SJCRH30 (cell line): Measurements from ENCODE around the gene HIC1. TPM values are rescaled to one million over a fixed set of nuclear protein-coding genes. Genes with fewer than 3 reads are reported as not detected.

ENCODE experiments used
- DNase-seq, 2 experiments: peaks; one replicate each; pipeline ENCODE4 v3.0.0-alpha.2; 2015 to 2020
- H3K27ac ChIP-seq: fragments of 250-450 bp; sonication (Bioruptor Pico); 2 replicates; pipeline ENCODE4 v1.5.1; 2020; ENCODE audit warnings: mild to moderate bottlenecking, moderate library complexity
- H3K27me3 ChIP-seq: fragments of 250-450 bp; sonication (Bioruptor Pico); 2 replicates; pipeline ENCODE4 v1.5.1; 2020; ENCODE audit warnings: mild to moderate bottlenecking, moderate library complexity
- H3K36me3 ChIP-seq: fragments of 250-450 bp; sonication (Bioruptor Pico); 2 replicates; pipeline ENCODE4 v1.5.1; 2020; ENCODE audit warnings: mild to moderate bottlenecking, moderate library complexity
- H3K4me1 ChIP-seq: fragments of 250-450 bp; sonication (Bioruptor Pico); 2 replicates; pipeline ENCODE4 v1.5.1; 2020; ENCODE audit warnings: mild to moderate bottlenecking, moderate library complexity
- H3K4me3 ChIP-seq: fragments of 250-450 bp; sonication (Bioruptor Pico); 2 replicates; pipeline ENCODE4 v1.5.1; 2020; ENCODE audit warnings: mild to moderate bottlenecking, moderate library complexity
- H3K9me3 ChIP-seq: fragments of 250-450 bp; sonication (Bioruptor Pico); replicated peaks from 2 replicates; pipeline ENCODE4 v1.5.1; 2020; ENCODE audit warnings: mild to moderate bottlenecking, moderate library complexity
- total RNA-seq: library from RNA; depleted of rRNA; stranded (reverse); fragments of >200 nt; shearing (Covaris generic); gene quantifications from 2 replicates; pipeline ENCODE4 v1.2.3, GENCODE V29; 2014; rRNA removed

Gene HIC1
- total RNA-seq, 1 experiment from 2014 or later = 0.18 TPM

DNA sequence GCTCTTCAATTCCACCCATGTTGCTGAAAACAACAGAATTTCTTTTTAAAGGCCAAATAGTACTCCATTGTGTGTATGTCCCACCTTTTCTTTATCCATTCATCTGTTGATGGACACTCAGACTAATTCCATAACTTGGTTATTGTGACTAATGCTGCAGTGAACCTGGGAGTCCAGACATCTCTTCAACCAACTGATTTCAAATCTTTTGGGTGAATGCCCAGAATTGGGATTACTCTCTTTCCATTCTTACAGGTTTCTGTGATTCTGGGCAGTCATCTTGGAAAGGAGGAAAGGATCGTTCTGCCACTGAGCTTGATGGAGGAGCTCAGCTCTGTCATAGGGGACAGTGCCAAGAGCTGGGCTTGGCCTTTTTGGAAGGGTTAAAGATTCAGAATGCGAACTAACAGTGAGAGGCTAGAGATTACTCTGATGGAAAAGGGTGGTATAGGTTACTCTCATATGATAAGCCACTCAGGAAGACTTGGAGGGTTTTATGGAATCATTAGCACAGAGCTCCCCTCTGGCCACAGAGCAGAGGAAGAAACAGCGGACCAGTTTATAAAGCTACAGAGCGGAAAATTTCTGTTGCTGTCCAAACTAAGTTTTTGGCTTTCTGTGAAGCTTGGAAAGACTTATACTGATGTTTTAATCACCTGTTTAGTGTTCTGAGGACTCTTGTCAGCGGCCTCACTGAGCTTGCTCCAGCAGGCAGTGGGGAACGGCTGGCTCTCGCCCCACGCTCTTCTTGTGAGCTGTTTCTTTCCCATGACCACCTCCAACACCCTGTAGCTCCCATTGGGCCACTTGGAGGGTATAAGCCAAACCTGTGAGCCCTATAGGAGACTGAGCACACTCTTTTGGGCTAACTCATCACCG is 48.3 kb downstream of the HIC1 start:
- Histone ChIP-seq H3K9me3 (no peaks in the 10 kb centered on the region), H3K27ac (no peak overlapping the region)
- no peak for DNase-seq

DNA sequence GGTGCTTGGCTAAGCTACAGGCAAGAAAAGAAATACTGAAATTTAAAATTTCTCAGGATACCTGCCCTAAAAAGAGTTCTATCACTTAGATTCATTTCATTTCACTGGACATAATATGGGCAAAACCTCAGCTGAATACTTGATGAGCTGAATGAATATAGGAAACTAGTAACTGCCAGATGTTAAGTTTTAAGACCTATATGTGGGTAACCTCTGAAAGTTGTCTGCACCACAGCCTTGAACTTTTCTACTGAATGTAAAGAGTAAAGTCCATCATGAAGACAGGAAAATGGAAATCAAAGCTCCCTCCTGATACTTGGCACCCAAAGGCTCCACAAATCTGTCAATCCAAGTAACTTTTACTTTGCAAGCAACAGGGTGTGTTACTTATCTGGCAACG is 50.8 kb downstream of the HIC1 start:
- Histone ChIP-seq H3K27me3 (no peaks in the 10 kb centered on the region), H3K4me3 (no peak overlapping the region), H3K36me3 (no peaks in the 10 kb centered on the region), H3K9me3 (no peaks in the 10 kb centered on the region), H3K27ac (no peak overlapping the region), H3K4me1 (no peaks in the 10 kb centered on the region)
- DNase-seq = no peak

More for the DNA sequence above, 48.3 kb downstream of the HIC1 start:
- no peaks in the 10 kb centered on the region for H3K4me1 ChIP-seq
- no peaks in the 10 kb centered on the region for H3K27me3 ChIP-seq
- H3K4me3 ChIP-seq = no peak overlapping the region
- no peaks in the 10 kb centered on the region for H3K36me3 ChIP-seq

DNA sequence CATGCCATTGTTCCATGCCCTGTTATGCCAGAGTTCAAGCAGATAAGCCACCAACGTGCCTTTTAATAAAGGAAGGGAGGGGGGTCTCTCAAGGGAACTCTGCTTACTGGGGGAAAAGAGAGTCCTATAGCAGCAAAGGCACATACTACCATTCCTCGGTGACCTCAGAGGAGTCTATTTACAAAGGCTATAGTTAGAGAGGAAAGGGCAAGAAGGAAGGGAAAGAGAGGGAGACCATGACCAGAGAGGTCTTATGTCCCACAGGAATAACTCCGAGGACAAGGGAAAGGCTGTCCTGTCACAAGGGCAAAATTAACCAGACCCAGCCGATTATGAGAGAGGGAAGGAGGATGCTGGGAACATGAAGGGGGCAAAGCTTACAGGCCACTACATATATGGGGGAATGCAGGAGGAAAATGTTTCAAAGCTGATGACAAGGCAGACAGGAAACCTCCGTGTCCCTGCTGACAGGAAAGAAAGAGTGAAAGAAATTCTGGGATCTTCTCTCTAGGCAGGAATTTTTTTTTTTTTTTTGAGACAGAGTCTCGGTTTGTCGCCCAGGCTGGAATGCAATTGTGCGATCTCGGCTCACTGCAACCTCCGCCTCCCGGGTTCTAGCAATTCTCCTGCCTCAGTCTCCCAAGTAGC is 51.5 kb downstream of the HIC1 start:
- H3K9me3 ChIP-seq = no peaks in the 10 kb centered on the region
- no peak overlapping the region for H3K27ac ChIP-seq
- no peak for DNase-seq
- H3K36me3 ChIP-seq = no peaks in the 10 kb centered on the region
- no peak overlapping the region for H3K4me3 ChIP-seq
- H3K27me3 ChIP-seq = no peaks in the 10 kb centered on the region
- no peaks in the 10 kb centered on the region for H3K4me1 ChIP-seq

DNA sequence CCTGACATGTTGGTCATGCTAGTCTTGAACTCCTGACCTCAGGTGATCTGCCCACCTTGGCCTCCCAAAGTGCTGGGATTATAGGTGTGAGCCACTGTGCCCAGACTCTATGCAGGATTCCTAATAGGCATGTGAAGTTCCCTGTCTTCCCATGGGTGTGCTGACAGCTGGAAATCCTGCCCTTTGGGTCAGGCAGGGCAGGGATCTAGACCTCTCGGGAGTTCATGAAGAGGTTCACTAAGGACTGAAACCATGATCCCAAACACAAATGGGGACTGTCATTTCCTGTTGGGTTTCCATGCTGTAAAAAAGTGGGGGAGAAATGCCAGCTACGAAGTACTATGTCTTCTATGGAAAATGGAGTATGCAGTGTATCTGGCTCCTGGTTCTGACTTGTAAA is 52.1 kb downstream of the HIC1 start:
- Histone ChIP-seq H3K4me3 (no peak overlapping the region), H3K9me3 (no peaks in the 10 kb centered on the region), H3K27me3 (no peaks in the 10 kb centered on the region), H3K4me1 (no peaks in the 10 kb centered on the region), H3K36me3 (no peaks in the 10 kb centered on the region), H3K27ac (no peak overlapping the region)
- DNase-seq = no peak

DNA sequence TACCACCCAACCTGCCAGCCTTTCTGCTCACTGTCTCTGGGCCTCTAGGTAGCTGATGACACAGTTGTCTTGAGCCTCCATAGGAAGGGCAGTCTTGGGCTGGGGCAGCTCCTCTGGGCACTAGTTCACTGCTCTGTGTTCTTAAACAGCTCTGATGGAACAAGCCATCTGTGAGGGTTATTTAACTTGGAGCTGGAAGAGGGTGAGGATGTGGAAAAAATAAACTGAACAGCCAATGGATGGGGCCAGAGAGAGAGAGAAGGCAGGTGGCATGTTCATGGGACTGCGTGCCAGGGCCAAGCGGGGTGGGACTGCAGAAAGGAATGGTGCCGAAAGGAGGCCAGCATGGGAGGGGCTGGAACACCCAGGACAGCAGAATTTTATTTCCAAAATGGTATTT is 52.6 kb downstream of the HIC1 start:
- Histone ChIP-seq H3K4me3 (no peak overlapping the region), H3K9me3 (no peaks in the 10 kb centered on the region), H3K4me1 (no peaks in the 10 kb centered on the region), H3K27me3 (no peaks in the 10 kb centered on the region), H3K27ac (no peak overlapping the region), H3K36me3 (no peaks in the 10 kb centered on the region)
- DNase-seq = no peak

DNA sequence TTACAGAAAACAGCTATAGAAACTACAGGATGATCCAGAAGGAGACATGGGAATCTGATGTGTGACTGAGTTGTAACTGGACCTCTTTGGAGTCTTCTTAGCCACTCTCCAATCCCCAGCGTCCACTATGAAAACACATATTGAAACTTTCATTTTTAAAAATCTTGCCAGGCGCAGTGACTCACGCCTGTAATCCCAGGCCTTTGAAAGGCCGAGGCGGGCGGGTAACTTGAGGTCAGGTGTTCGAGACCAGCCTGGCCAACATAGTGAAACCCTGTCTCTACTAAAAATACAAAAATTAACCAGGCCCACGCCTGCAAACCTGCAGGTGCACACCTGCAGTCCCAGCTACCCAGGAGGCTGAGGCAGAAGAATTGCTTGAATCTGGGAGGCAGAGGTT is 53.3 kb downstream of the HIC1 start:
- DNase-seq = no peak
- H3K27ac ChIP-seq = no peak overlapping the region
- H3K36me3 ChIP-seq = no peaks in the 10 kb centered on the region
- no peak overlapping the region for H3K4me3 ChIP-seq
- H3K9me3 ChIP-seq = no peaks in the 10 kb centered on the region
- no peaks in the 10 kb centered on the region for H3K27me3 ChIP-seq
- H3K4me1 ChIP-seq = no peaks in the 10 kb centered on the region

DNA sequence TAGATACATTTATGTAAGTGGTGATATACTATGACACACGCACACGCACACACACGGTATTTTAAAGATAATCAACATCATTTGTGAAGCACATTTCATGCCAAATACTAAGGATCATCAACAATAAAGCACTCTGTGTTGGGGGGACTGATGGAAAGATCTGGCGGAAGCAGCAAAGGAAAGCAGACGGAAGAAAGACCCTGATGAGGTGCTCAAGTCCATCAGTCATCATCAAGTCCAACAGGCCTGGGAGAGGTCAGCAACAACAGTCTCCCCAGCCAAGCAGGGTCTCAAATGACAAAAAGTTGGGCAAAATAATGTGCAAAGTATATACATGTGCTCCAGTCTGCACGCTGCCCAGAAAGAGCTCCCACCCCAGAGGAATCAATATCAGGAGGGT is 55.5 kb downstream of the HIC1 start:
- H3K4me3 ChIP-seq = no peak overlapping the region
- no peaks in the 10 kb centered on the region for H3K36me3 ChIP-seq
- no peaks in the 10 kb centered on the region for H3K9me3 ChIP-seq
- H3K4me1 ChIP-seq = no peaks in the 10 kb centered on the region
- DNase-seq = no peak
- H3K27me3 ChIP-seq = no peaks in the 10 kb centered on the region
- H3K27ac ChIP-seq = no peak overlapping the region

DNA sequence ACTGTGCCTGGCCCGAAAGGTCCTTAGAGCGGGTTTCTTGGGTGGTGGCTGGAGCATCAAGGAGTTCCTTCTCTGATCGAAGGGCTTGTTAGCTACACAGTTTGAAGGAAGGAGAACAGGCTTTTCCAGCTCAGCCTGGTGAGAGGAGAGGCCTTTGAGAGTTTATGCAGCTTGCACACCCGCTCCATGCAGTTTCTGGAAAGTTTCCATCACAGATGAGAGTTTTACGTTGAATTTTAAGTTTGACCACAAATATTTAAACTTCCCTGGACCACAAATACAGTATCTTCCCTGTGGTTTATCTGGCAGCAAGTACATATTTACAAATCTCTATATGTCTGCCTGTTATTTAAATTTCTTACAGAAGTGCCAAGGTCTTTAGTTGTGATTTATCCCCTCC is 56.8 kb downstream of the HIC1 start:
- Histone ChIP-seq H3K27me3 (no peaks in the 10 kb centered on the region), H3K4me3 (no peak overlapping the region), H3K4me1 (no peaks in the 10 kb centered on the region), H3K36me3 (no peaks in the 10 kb centered on the region), H3K27ac (no peak overlapping the region), H3K9me3 (no peaks in the 10 kb centered on the region)
- DNase-seq = no peak

Other genes starting within 250 kb of the HIC1 start
- gene SMYD4, start 225.2 kb upstream of the HIC1 start, total RNA-seq = 9.6 and 10.1 TPM in 2 replicates
- 38.7 and 45.4 TPM in 2 replicates for gene RPA1, start 225.1 kb upstream of the HIC1 start, total RNA-seq
- gene RTN4RL1, start 29.8 kb upstream of the HIC1 start, total RNA-seq = 0.61 and 0.83 TPM in 2 replicates
- gene DPH1, start 24.9 kb upstream of the HIC1 start, total RNA-seq = 14.4 and 14.6 TPM in 2 replicates
- gene OVCA2, start 13.1 kb upstream of the HIC1 start, total RNA-seq = 14.1 and 17.2 TPM in 2 replicates
- 10.5 and 13.0 TPM in 2 replicates for gene SMG6, start 248.7 kb downstream of the HIC1 start, total RNA-seq
- gene SRR, start 248.8 kb downstream of the HIC1 start, total RNA-seq = 6.3 and 8.7 TPM in 2 replicates